Measurements from ENCODE around the gene ZMYM2.
"Not testable (repeated sequence)": the region's sequence is repeated elsewhere in the genome, so short reads cannot be mapped to it uniquely, and the experiment has no call there.

ZMYM2 gene

GRCh38 chr13:19982447-19983043 lies 24.0 kb downstream of the ZMYM2 start:
- no peak for DNase-seq (ENCODE audit: low spot score)

- DNase-seq (ENCODE audit: low spot score): peak; percentile 28
Observed at GRCh38 chr13:19984430-19985218, 26.1 kb downstream of the ZMYM2 start.

GRCh38 chr13:19985219-19985556 lies 26.7 kb downstream of the ZMYM2 start:
- no peak for DNase-seq (ENCODE audit: low spot score)

GRCh38 chr13:19991531-19991930 lies 33.0 kb downstream of the ZMYM2 start:
- DNase-seq (ENCODE audit: low spot score): no peak

GRCh38 chr13:19993024-19993423 lies 34.5 kb downstream of the ZMYM2 start:
- no peak for DNase-seq (ENCODE audit: low spot score)

- no peak for DNase-seq (ENCODE audit: low spot score)
Observed at GRCh38 chr13:19998960-19999359, 40.4 kb downstream of the ZMYM2 start.

- DNase-seq (ENCODE audit: low spot score): no peak
Observed at GRCh38 chr13:20000062-20000552, 41.6 kb downstream of the ZMYM2 start.

GRCh38 chr13:20001366-20002190 lies 43.1 kb downstream of the ZMYM2 start:
- DNase-seq (ENCODE audit: low spot score): no peak

- DNase-seq (ENCODE audit: low spot score): no peak
Observed at GRCh38 chr13:20002787-20003186, 44.3 kb downstream of the ZMYM2 start.

- DNase-seq (ENCODE audit: low spot score): no peak
Observed at GRCh38 chr13:20006206-20006605, 47.7 kb downstream of the ZMYM2 start.

GRCh38 chr13:20015763-20016162 lies 57.2 kb downstream of the ZMYM2 start:
- no peak for DNase-seq (ENCODE audit: low spot score)

- DNase-seq (ENCODE audit: low spot score): no peak
Observed at GRCh38 chr13:20016649-20017364, 58.3 kb downstream of the ZMYM2 start.

GRCh38 chr13:20017365-20017711 lies 58.8 kb downstream of the ZMYM2 start:
- no peak for DNase-seq (ENCODE audit: low spot score)

- no peak for DNase-seq (ENCODE audit: low spot score)
Observed at GRCh38 chr13:20019043-20019442, 60.5 kb downstream of the ZMYM2 start.

- no peak for DNase-seq (ENCODE audit: low spot score)
Observed at GRCh38 chr13:20024702-20025101, 66.2 kb downstream of the ZMYM2 start.

- DNase-seq (ENCODE audit: low spot score): no peak
Observed at GRCh38 chr13:20028953-20029352, 70.4 kb downstream of the ZMYM2 start.

GRCh38 chr13:20033486-20033885 lies 75.0 kb downstream of the ZMYM2 start:
- DNase-seq (ENCODE audit: low spot score): no peak

GRCh38 chr13:20035130-20035529 lies 76.6 kb downstream of the ZMYM2 start:
- DNase-seq (ENCODE audit: low spot score): no peak

GRCh38 chr13:20037908-20038307 lies 79.4 kb downstream of the ZMYM2 start:
- no peak for DNase-seq (ENCODE audit: low spot score)

- not testable (repeated sequence) for DNase-seq (ENCODE audit: low spot score)
Observed at GRCh38 chr13:20042603-20043002, 84.1 kb downstream of the ZMYM2 start.

GRCh38 chr13:20043207-20043925 lies 84.8 kb downstream of the ZMYM2 start:
- DNase-seq (ENCODE audit: low spot score): no peak

- DNase-seq (ENCODE audit: low spot score): no peak
Observed at GRCh38 chr13:20044086-20044485, 85.6 kb downstream of the ZMYM2 start.
